ENCODE data around the gene TMEM170A. TPM values are rescaled to one million over a fixed set of nuclear protein-coding genes. Genes with fewer than 3 reads are reported as not detected.
"Not testable (repeated sequence)": the region's sequence is repeated elsewhere in the genome, so short reads cannot be mapped to it uniquely, and the experiment has no call there.

Gene TMEM170A
- total RNA-seq, 1 donor from 2014 or later = 25.4 TPM

- ATAC-seq (peak; percentile 96), DNase-seq (peak; percentile 55)
- Histone ChIP-seq H3K36me3 (no peaks in the 10 kb centered on the region), H3K4me3 (no peak overlapping the region), H3K9me3 (no peaks in the 10 kb centered on the region), H3K4me1 (no peaks in the 10 kb centered on the region), H3K27ac (no peak overlapping the region), H3K27me3 (no peaks in the 10 kb centered on the region)
- TF ChIP-seq, protein P1, sequence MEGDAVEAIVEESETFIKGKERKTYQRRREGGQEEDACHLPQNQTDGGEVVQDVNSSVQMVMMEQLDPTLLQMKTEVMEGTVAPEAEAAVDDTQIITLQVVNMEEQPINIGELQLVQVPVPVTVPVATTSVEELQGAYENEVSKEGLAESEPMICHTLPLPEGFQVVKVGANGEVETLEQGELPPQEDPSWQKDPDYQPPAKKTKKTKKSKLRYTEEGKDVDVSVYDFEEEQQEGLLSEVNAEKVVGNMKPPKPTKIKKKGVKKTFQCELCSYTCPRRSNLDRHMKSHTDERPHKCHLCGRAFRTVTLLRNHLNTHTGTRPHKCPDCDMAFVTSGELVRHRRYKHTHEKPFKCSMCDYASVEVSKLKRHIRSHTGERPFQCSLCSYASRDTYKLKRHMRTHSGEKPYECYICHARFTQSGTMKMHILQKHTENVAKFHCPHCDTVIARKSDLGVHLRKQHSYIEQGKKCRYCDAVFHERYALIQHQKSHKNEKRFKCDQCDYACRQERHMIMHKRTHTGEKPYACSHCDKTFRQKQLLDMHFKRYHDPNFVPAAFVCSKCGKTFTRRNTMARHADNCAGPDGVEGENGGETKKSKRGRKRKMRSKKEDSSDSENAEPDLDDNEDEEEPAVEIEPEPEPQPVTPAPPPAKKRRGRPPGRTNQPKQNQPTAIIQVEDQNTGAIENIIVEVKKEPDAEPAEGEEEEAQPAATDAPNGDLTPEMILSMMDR (IDR thresholded peaks at IDR 0.05) = peak; percentile 77
- intact Hi-C loops (cut with DNase I) = loop anchor here (10.0 kb wide), 1 partner anchor 293 kb away; no protein-coding TSS in a partner anchor
These were observed 7.5 kb upstream of the TMEM170A start for GRCh38 chr16:75471723-75472633.

DNA sequence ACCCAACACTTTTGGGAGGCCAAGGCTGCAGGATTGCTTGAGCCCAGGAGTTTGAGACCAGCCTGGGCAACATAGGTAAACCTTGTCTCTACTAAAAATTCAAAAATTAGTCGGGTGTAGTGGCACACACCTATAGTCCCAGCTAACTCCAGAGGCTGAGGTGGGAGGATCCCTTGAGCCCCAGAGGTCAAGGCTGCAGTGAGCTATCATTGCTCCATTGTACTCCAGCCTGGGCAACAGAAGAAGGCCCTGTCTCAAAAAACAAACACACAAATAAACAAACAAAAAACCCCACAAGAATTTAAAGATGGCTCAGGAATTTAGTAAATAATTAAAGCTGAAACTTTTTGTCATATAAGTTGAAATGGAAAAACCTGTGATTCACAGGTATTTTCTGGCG lies 2.3 kb upstream of the TMEM170A start:
- intact Hi-C loops (cut with DNase I) = no loop called here
- H3K27me3 ChIP-seq = no peaks in the 10 kb centered on the region
- H3K36me3 ChIP-seq = no peaks in the 10 kb centered on the region
- DNase-seq (no peak), ATAC-seq (no peak)
- H3K4me1 ChIP-seq = peaks cover 11% of the 10 kb centered on the region
- H3K4me3 ChIP-seq = no peak overlapping the region
- H3K9me3 ChIP-seq = no peaks in the 10 kb centered on the region
- no peak overlapping the region for H3K27ac ChIP-seq
- TF ChIP-seq, protein P1 (IDR thresholded peaks at IDR 0.05) = no peak

- Histone ChIP-seq H3K4me1 (peaks cover 13% of the 10 kb centered on the region), H3K4me3 (peak overlapping the region; percentile 97), H3K27ac (peak overlapping the region; percentile 92)
- H3K9me3 ChIP-seq; intact Hi-C loops (cut with DNase I); H3K36me3 ChIP-seq; H3K27me3 ChIP-seq; DNase-seq: not testable (repeated sequence)
- ATAC-seq = peak; percentile 22
These were observed 934 bp downstream of the TMEM170A start for GRCh38 chr16:75463389-75464121.

GRCh38 chr16:75462806-75463205 lies 1.7 kb downstream of the TMEM170A start:
- H3K27me3 ChIP-seq = no peaks in the 10 kb centered on the region
- TF ChIP-seq, protein P1 (IDR thresholded peaks at IDR 0.05) = no peak
- intact Hi-C loops (cut with DNase I) = no loop called here
- no peaks in the 10 kb centered on the region for H3K9me3 ChIP-seq
- no peaks in the 10 kb centered on the region for H3K36me3 ChIP-seq
- H3K4me1 ChIP-seq = peaks cover 13% of the 10 kb centered on the region
- ATAC-seq (no peak), DNase-seq (no peak)
- H3K27ac ChIP-seq = no peak overlapping the region
- peak overlapping the region; percentile 97 for H3K4me3 ChIP-seq

- intact Hi-C loops (cut with DNase I) = no loop called here
- ATAC-seq = no peak
- TF ChIP-seq, protein P1 (IDR thresholded peaks at IDR 0.05) = no peak
- H3K27me3 ChIP-seq = no peaks in the 10 kb centered on the region
- no peak for DNase-seq
- H3K9me3 ChIP-seq = no peaks in the 10 kb centered on the region
- H3K36me3 ChIP-seq = no peaks in the 10 kb centered on the region
- H3K4me3 ChIP-seq = no peak overlapping the region
- peaks cover 13% of the 10 kb centered on the region for H3K4me1 ChIP-seq
- H3K27ac ChIP-seq = no peak overlapping the region
These were observed 2.9 kb downstream of the TMEM170A start for GRCh38 chr16:75461575-75461974.

GRCh38 chr16:75460446-75460845 lies 4.0 kb downstream of the TMEM170A start:
- H3K36me3 ChIP-seq = no peaks in the 10 kb centered on the region
- no peaks in the 10 kb centered on the region for H3K9me3 ChIP-seq
- ATAC-seq (no peak), DNase-seq (peak; percentile 29)
- H3K27ac ChIP-seq = no peak overlapping the region
- TF ChIP-seq, protein P1 (IDR thresholded peaks at IDR 0.05) = no peak
- H3K4me3 ChIP-seq = no peak overlapping the region
- intact Hi-C loops (cut with DNase I) = no loop called here
- H3K4me1 ChIP-seq = peaks cover 13% of the 10 kb centered on the region
- H3K27me3 ChIP-seq = no peaks in the 10 kb centered on the region
